Esophagus muscularis mucosa (tissue), 4 donors: ENCODE measurements around the gene PIK3R6.

Experiments used
- EP300 ChIP-seq: sonication (generic); formaldehyde crosslinking; IDR thresholded peaks from one replicate; pipeline ENCODE4 v1.6.1; 2017; ENCODE audit warnings: antibody characterized with exemption
- POLR2A ChIP-seq: fragments of 450-650 bp; IDR thresholded peaks from one replicate; pipeline ENCODE4 v1.6.1; 2017; ENCODE audit warnings: antibody characterized with exemption, moderate library complexity, mild to moderate bottlenecking, low read depth
- POLR2AphosphoS5 ChIP-seq, 2 donors: sonication (generic); formaldehyde crosslinking; IDR thresholded peaks; one replicate each; pipeline ENCODE4 v1.6.1; 2017; ENCODE audit warnings: antibody characterized with exemption in 2 of 2
- TF ChIP-seq, protein P1 (sequence below), 3 experiments: fragments of 200-600 bp in 2 of 3; fragments of 450-650 bp in 1 of 3; sonication (generic) in 2 of 3; IDR thresholded peaks; one replicate each; pipeline ENCODE4 v1.5.1; 2017 to 2019; ENCODE audit warnings: antibody characterized with exemption in 3 of 3, mild to moderate bottlenecking in 2 of 3, moderate library complexity in 1 of 3

DNA sequence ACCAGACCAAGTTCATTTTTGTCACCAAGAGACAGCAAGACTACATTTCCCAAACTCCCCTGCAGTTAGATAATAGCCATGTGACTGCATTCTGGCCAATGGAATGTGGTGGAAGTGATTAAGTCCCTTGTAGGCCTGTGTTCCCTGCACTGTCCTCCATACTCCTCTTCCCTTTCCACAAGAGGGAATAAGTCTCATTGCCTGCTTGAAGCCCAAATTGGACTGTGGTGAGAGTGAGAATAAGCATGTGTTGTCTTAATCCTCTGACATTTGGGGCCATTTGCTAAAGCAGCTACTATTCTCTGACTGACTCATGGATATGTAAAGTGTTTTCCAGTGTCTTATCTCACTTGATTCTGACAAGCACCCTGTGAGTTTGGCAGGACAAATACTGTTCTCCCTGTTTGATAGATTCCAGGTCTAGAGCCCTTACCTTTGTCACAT, 20.7 kb downstream of the PIK3R6 start:
- TF ChIP-seq, protein P1, sequence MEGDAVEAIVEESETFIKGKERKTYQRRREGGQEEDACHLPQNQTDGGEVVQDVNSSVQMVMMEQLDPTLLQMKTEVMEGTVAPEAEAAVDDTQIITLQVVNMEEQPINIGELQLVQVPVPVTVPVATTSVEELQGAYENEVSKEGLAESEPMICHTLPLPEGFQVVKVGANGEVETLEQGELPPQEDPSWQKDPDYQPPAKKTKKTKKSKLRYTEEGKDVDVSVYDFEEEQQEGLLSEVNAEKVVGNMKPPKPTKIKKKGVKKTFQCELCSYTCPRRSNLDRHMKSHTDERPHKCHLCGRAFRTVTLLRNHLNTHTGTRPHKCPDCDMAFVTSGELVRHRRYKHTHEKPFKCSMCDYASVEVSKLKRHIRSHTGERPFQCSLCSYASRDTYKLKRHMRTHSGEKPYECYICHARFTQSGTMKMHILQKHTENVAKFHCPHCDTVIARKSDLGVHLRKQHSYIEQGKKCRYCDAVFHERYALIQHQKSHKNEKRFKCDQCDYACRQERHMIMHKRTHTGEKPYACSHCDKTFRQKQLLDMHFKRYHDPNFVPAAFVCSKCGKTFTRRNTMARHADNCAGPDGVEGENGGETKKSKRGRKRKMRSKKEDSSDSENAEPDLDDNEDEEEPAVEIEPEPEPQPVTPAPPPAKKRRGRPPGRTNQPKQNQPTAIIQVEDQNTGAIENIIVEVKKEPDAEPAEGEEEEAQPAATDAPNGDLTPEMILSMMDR (IDR thresholded peaks at IDR 0.05) = no peak
- TF ChIP-seq EP300 (no peak), POLR2AphosphoS5 (IDR thresholded peaks at IDR 0.05) (no peak), POLR2A (no peak)
